Lower lobe of right lung (tissue), 2 donors: Measurements from ENCODE around the gene HAGHL. TPM values are rescaled to one million over a fixed set of nuclear protein-coding genes. Genes with fewer than 3 reads are reported as not detected.

Source experiments
- ATAC-seq, 2 donors: fragments of 200-7000 bp; cut with Tn5 transposase; one replicate each; pipeline ENCODE4 v1.9.1; 2020 to 2022; ENCODE audit warnings: mild to moderate bottlenecking in 2 of 2, moderate library complexity in 2 of 2
- DNase-seq: peaks from one replicate; pipeline ENCODE4 v3.0.0-alpha.2; 2020
- H3K27ac ChIP-seq: fragments of 200-600 bp; one replicate; pipeline ENCODE4 v1.8.0; 2022
- H3K27me3 ChIP-seq: fragments of 200-600 bp; one replicate; pipeline ENCODE4 v1.8.0; 2022; ENCODE audit warnings: low read depth
- H3K36me3 ChIP-seq: fragments of 200-600 bp; one replicate; pipeline ENCODE4 v1.8.0; 2022; ENCODE audit warnings: mild to moderate bottlenecking
- H3K4me1 ChIP-seq: fragments of 200-600 bp; one replicate; pipeline ENCODE4 v1.8.0; 2022
- H3K4me3 ChIP-seq: fragments of 200-600 bp; one replicate; pipeline ENCODE4 v1.8.0; 2022; ENCODE audit warnings: mild to moderate bottlenecking
- H3K9me3 ChIP-seq: fragments of 200-600 bp; one replicate; pipeline ENCODE4 v1.8.0; 2022
- CTCF ChIP-seq: fragments of 200-600 bp; IDR thresholded peaks from one replicate; pipeline ENCODE4 v1.8.0; 2022; ENCODE audit warnings: antibody characterized with exemption, mild to moderate bottlenecking
- intact Hi-C: fragments of 100-400 bp; cut with DNase I; formaldehyde crosslinking; loops from one replicate; pipeline ENCODE4 v1.11.0; 2022
- total RNA-seq: library from RNA; stranded (reverse); fragmentation: NEBNext Ultra II Directional; extraction: Animal tissue kit (Norgen Biotek cat#: 25700); gene quantifications from one replicate; pipeline ENCODE4 v1.2.1, GENCODE V29; 2021
- donor health status: DM: no; HTN: yes; CAD: no; lungs with severe emphysema.

Gene HAGHL
- total RNA-seq, 1 donor from 2014 or later, result 15.6 TPM

GRCh38 chr16:743794-744500 lies 17.0 kb downstream of the HAGHL start:
- Histone ChIP-seq H3K27me3 (no peaks in the 10 kb centered on the region), H3K4me1 (peaks cover 15% of the 10 kb centered on the region), H3K9me3 (no peaks in the 10 kb centered on the region), H3K27ac (no peak overlapping the region), H3K36me3 (no peaks in the 10 kb centered on the region), H3K4me3 (no peak overlapping the region)
- intact Hi-C loops, result no loop called here
- no peak for DNase-seq
- ATAC-seq, result no peak
- TF ChIP-seq CTCF, result no peak

GRCh38 chr16:745739-746138 lies 18.8 kb downstream of the HAGHL start:
- TF ChIP-seq CTCF, result peak; percentile 38
- DNase-seq (no peak), ATAC-seq (peak in 1 of 2 donors; percentile 40)
- Histone ChIP-seq H3K9me3 (no peaks in the 10 kb centered on the region), H3K4me3 (no peak overlapping the region), H3K4me1 (peaks cover 4% of the 10 kb centered on the region), H3K27ac (no peak overlapping the region), H3K36me3 (no peaks in the 10 kb centered on the region), H3K27me3 (no peaks in the 10 kb centered on the region)
- intact Hi-C loops, result no loop called here

GRCh38 chr16:746637-747036 lies 19.7 kb downstream of the HAGHL start:
- Histone ChIP-seq H3K36me3 (no peaks in the 10 kb centered on the region), H3K27ac (no peak overlapping the region), H3K27me3 (no peaks in the 10 kb centered on the region), H3K4me1 (no peaks in the 10 kb centered on the region), H3K4me3 (no peak overlapping the region), H3K9me3 (no peaks in the 10 kb centered on the region)
- DNase-seq, result no peak
- no peak for TF ChIP-seq CTCF
- no peak for ATAC-seq
- intact Hi-C loops, result no loop called here

GRCh38 chr16:747978-748746 lies 21.3 kb downstream of the HAGHL start:
- H3K27me3 ChIP-seq, result no peaks in the 10 kb centered on the region
- H3K4me3 ChIP-seq, result no peak overlapping the region
- no peak for DNase-seq
- no peak for TF ChIP-seq CTCF
- no peaks in the 10 kb centered on the region for H3K36me3 ChIP-seq
- no peak overlapping the region for H3K27ac ChIP-seq
- ATAC-seq, result no peak
- intact Hi-C loops, result no loop called here
- H3K4me1 ChIP-seq, result no peaks in the 10 kb centered on the region
- no peaks in the 10 kb centered on the region for H3K9me3 ChIP-seq

- Histone ChIP-seq H3K4me3 (no peak overlapping the region), H3K9me3 (no peaks in the 10 kb centered on the region), H3K27me3 (no peaks in the 10 kb centered on the region), H3K27ac (no peak overlapping the region), H3K4me1 (no peaks in the 10 kb centered on the region), H3K36me3 (no peaks in the 10 kb centered on the region)
- intact Hi-C loops, result no loop called here
- ATAC-seq (no peak), DNase-seq (no peak)
- TF ChIP-seq CTCF, result no peak
Measured at GRCh38 chr16:749010-749409, 22.1 kb downstream of the HAGHL start.
